GM12878 (cell line): ENCODE measurements around the gene SMAD5. TPM values are rescaled to one million over a fixed set of nuclear protein-coding genes. Genes with fewer than 3 reads are reported as not detected.

ENCODE experiments used
- ATAC-seq: fragments of 200-7000 bp; cut with Tn5 transposase; 3 replicates; pipeline ENCODE4 v1.9.1; 2020; ENCODE audit warnings: mild to moderate bottlenecking, moderate library complexity
- BruUV-seq: library from RNA; stranded (reverse); fragments of 400-500 nt; replicated peaks from 2 replicates; lab custom pipeline; 2021; lab: Mats Ljungman, UMichigan
- CTCF ChIA-PET: fragments of 300-600 bp; sonication (Branson Sonifier 250); formaldehyde crosslinking; extraction: SDS; loops from one replicate; lab custom pipeline; 2021; ENCODE audit warnings: inconsistent platforms; lab: Yijun Ruan, JAX
- POLR2A ChIA-PET: fragments of 350-600 bp; formaldehyde crosslinking; extraction: SDS; loops from one replicate; lab custom pipeline; 2021; ENCODE audit warnings: inconsistent platforms; lab: Charles Lee
- RAD21 ChIA-PET: fragments of 300-600 bp; sonication (Branson Sonifier 250); formaldehyde crosslinking; loops from one replicate; lab custom pipeline; 2023; ENCODE audit warnings: antibody characterized with exemption; ENCODE audit not compliant: unreplicated experiment; lab: Charles Lee
- SMC1A ChIA-PET: fragments of 300-600 bp; sonication (Branson Sonifier 250); formaldehyde crosslinking; loops from one replicate; lab custom pipeline; 2023; ENCODE audit not compliant: unreplicated experiment, uncharacterized antibody; lab: Charles Lee
- DNase-seq: peaks from one replicate; pipeline ENCODE4 v3.0.0-alpha.2; 2011; ENCODE audit warnings: low read depth, low spot score
- FAIRE-seq: peaks from 3 replicates; lab custom pipeline; 2011; peaks lifted over from hg19 to GRCh38; lab: Jason Lieb, UNC
- H2AFZ ChIP-seq: 2 replicates; pipeline ENCODE4 v1.6.0; 2011; ENCODE audit warnings: low read depth, low read length, control low read depth; ENCODE audit not compliant: control insufficient read depth
- H3K27ac ChIP-seq: 2 replicates; pipeline ENCODE4 v1.5.1; 2011; ENCODE audit warnings: control low read depth; ENCODE audit not compliant: control insufficient read depth, insufficient read depth
- H3K27me3 ChIP-seq, 2 experiments: replicated peaks in 1 of 2; 2 replicates each; pipeline versions ENCODE4 v1.6.0 to v1.6.1; 2011; ENCODE audit warnings: low read length in 1 of 2; ENCODE audit not compliant: control insufficient read depth in 2 of 2, insufficient read depth in 2 of 2
- H3K36me3 ChIP-seq, 2 experiments: 2 replicates each; pipeline ENCODE4 v1.5.1; 2011; ENCODE audit warnings: low read length in 1 of 2; ENCODE audit not compliant: control insufficient read depth in 2 of 2, insufficient read depth in 2 of 2
- H3K4me1 ChIP-seq: 2 replicates; pipeline ENCODE4 v1.6.1; 2011; ENCODE audit warnings: mild to moderate bottlenecking, low read length, moderate library complexity, mixed read lengths; ENCODE audit not compliant: control insufficient read depth, insufficient read depth
- H3K4me2 ChIP-seq: 2 replicates; pipeline ENCODE4 v1.6.0; 2011; ENCODE audit warnings: control low read depth; ENCODE audit not compliant: control insufficient read depth, insufficient read depth
- H3K4me3 ChIP-seq: fragments of 200-600 bp; sonication (generic); 2 replicates; pipeline ENCODE4 v1.5.1; 2016
- H3K79me2 ChIP-seq: 2 replicates; pipeline ENCODE4 v1.6.0; 2011; ENCODE audit warnings: low read length; ENCODE audit not compliant: control insufficient read depth, insufficient read depth
- H3K9ac ChIP-seq: 2 replicates; pipeline ENCODE4 v1.8.0; 2011; ENCODE audit warnings: low read length, control low read depth, mixed read lengths; ENCODE audit not compliant: control insufficient read depth, insufficient read depth
- H3K9me3 ChIP-seq: replicated peaks from 3 replicates; pipeline ENCODE4 v1.5.1; 2011; ENCODE audit warnings: mild to moderate bottlenecking, low read length; ENCODE audit not compliant: control insufficient read depth, insufficient read depth
- H4K20me1 ChIP-seq: 2 replicates; pipeline ENCODE4 v1.6.0; 2011; ENCODE audit not compliant: control insufficient read depth, insufficient read depth
- BCL3 ChIP-seq: IDR thresholded peaks from 2 replicates; pipeline ENCODE4 v1.6.1; 2011; ENCODE audit warnings: borderline replicate concordance, low read depth, mild to moderate bottlenecking, moderate library complexity, low read length; ENCODE audit not compliant: insufficient read depth, poor library complexity, severe bottlenecking
- BHLHE40 ChIP-seq, 2 experiments: fragments of 450-650 bp in 1 of 2; IDR thresholded peaks; 2 replicates each; pipeline ENCODE4 v1.6.1; 2011 to 2017; ENCODE audit warnings: low read depth in 2 of 2, borderline replicate concordance in 1 of 2, improper control_type of control experiment in 1 of 2, low read length in 1 of 2, mild to moderate bottlenecking in 1 of 2
- EGR1 ChIP-seq, 2 experiments: IDR thresholded peaks; 1 replicate in 1 of 2; 2 replicates in 1 of 2; pipeline ENCODE4 v1.6.1; 2011 to 2012; ENCODE audit warnings: low read depth in 2 of 2, low read length in 2 of 2, borderline replicate concordance in 1 of 2, mild to moderate bottlenecking in 1 of 2, moderate library complexity in 1 of 2
- HCFC1 ChIP-seq: fragments of 150-350 bp; IDR thresholded peaks from 2 replicates; pipeline ENCODE4 v1.6.1; 2014; ENCODE audit warnings: low read length
- HDGF ChIP-seq: fragments of 450-650 bp; IDR thresholded peaks from 2 replicates; pipeline ENCODE4 v1.6.1; 2016; ENCODE audit warnings: antibody characterized with exemption
- HSF1 ChIP-seq: fragments of 150-350 bp; IDR thresholded peaks from 2 replicates; pipeline ENCODE4 v1.6.1; 2014; ENCODE audit warnings: mild to moderate bottlenecking, low read depth, low read length
- MEF2B ChIP-seq: fragments of 450-650 bp; IDR thresholded peaks from 2 replicates; pipeline ENCODE4 v1.6.1; 2018; ENCODE audit warnings: mild to moderate bottlenecking, moderate library complexity; ENCODE audit not compliant: partially characterized antibody, poor library complexity, severe bottlenecking
- MYB ChIP-seq: fragments of 150-350 bp; IDR thresholded peaks from 2 replicates; pipeline ENCODE4 v1.6.1; 2014; ENCODE audit warnings: mild to moderate bottlenecking, low read depth, low read length, borderline replicate concordance
- NBN ChIP-seq: fragments of 450-650 bp; IDR thresholded peaks from 2 replicates; pipeline ENCODE4 v1.6.1; 2016
- POLR2AphosphoS2 ChIP-seq: IDR thresholded peaks from 2 replicates; pipeline ENCODE4 v1.6.1; 2011; ENCODE audit warnings: low read depth, mild to moderate bottlenecking, low read length, improper control_type of control experiment, moderate library complexity
- RFX5 ChIP-seq: IDR thresholded peaks from 2 replicates; pipeline ENCODE4 v1.6.1; 2011; ENCODE audit warnings: low read depth, low read length, improper control_type of control experiment
- SMAD1 ChIP-seq: fragments of 450-650 bp; IDR thresholded peaks from 2 replicates; pipeline ENCODE4 v1.6.1; 2018; ENCODE audit warnings: mild to moderate bottlenecking, low read depth; ENCODE audit not compliant: partially characterized antibody
- SMC3 ChIP-seq: IDR thresholded peaks from 2 replicates; pipeline ENCODE4 v1.6.1; 2011; ENCODE audit warnings: low read length, improper control_type of control experiment, borderline replicate concordance
- SPI1 ChIP-seq: IDR thresholded peaks from 2 replicates; pipeline ENCODE4 v1.6.1; 2011; ENCODE audit warnings: low read depth, mild to moderate bottlenecking, low read length, moderate library complexity, borderline replicate concordance; ENCODE audit not compliant: insufficient read depth
- SREBF1 ChIP-seq: IDR thresholded peaks from 2 replicates; pipeline ENCODE4 v1.6.1; 2012; ENCODE audit warnings: mild to moderate bottlenecking, low read length
- SRF ChIP-seq, 2 experiments: IDR thresholded peaks; 2 replicates each; pipeline ENCODE4 v1.6.1; 2011; ENCODE audit warnings: low read depth in 2 of 2, low read length in 2 of 2, mild to moderate bottlenecking in 1 of 2, moderate library complexity in 1 of 2
- TAF1 ChIP-seq: IDR thresholded peaks from 2 replicates; pipeline ENCODE4 v1.6.1; 2011; ENCODE audit warnings: mild to moderate bottlenecking, low read depth, low read length, borderline replicate concordance
- TARDBP ChIP-seq: IDR thresholded peaks from 2 replicates; pipeline ENCODE4 v1.6.1; 2016; ENCODE audit warnings: borderline replicate concordance
- TCF12 ChIP-seq: IDR thresholded peaks from 2 replicates; pipeline ENCODE4 v1.6.1; 2011; ENCODE audit warnings: low read depth, mild to moderate bottlenecking, low read length
- TCF7 ChIP-seq: IDR thresholded peaks from 2 replicates; pipeline ENCODE4 v1.6.1; 2014; ENCODE audit warnings: antibody characterized with exemption, borderline replicate concordance
- YY1 ChIP-seq: IDR thresholded peaks from 2 replicates; pipeline ENCODE4 v1.6.1; 2011; ENCODE audit warnings: low read depth, mild to moderate bottlenecking, low read length
- ZNF622 ChIP-seq: fragments of 450-650 bp; IDR thresholded peaks from 2 replicates; pipeline ENCODE4 v1.6.1; 2017; ENCODE audit warnings: mild to moderate bottlenecking, inconsistent platforms
- WGBS: methylation state at CpG from one replicate; pipeline ENCODE4 v1.1.6; 2016; ENCODE audit warnings: low lambda C conversion rate; ENCODE audit not compliant: insufficient replicate concordance, insufficient coverage; ENCODE audit errors: missing lambda C conversion rate; 5-methylcytosine and 5-hydroxymethylcytosine counted together
- in situ Hi-C: fragments of 300-500 bp; cut with MboI; formaldehyde crosslinking; loops from 9 replicates; pipeline ENCODE4 v1.14.3; 2018; ENCODE audit warnings: mixed read lengths
- intact Hi-C: fragments of 100-400 bp; cut with micrococcal nuclease; formaldehyde crosslinking; loops from one replicate; pipeline ENCODE4 v1.14.2; 2022; ENCODE audit not compliant: unreplicated experiment
- polyA plus RNA-seq, 11 experiments: library from polyadenylated mRNA; depleted of rRNA in 4 of 11; unstranded in 6 of 11; stranded (reverse) in 5 of 11; fragments of >200 nt; fragmentation: Nextera tagmentation in 4 of 11; fragmentation: Illumina TruSeq in 1 of 11; extraction: Ambion mirVana in 4 of 11; extraction: Trizol in 1 of 11; gene quantifications; 1 replicate in 1 of 11; 2 replicates in 10 of 11; pipeline versions ENCODE4 v1.2.1 to v1.2.3, GENCODE V29; 2011 to 2016; ENCODE audit warnings: inconsistent platforms in 2 of 11, missing spikeins in 2 of 11, low read depth in 1 of 11
- total RNA-seq, 4 experiments: library from RNA; depleted of rRNA in 3 of 4; stranded (reverse); fragments of >200 nt in 3 of 4; fragmentation: Illumina TruSeq in 1 of 4; extraction: Trizol in 1 of 4; gene quantifications; 2 replicates each; pipeline versions ENCODE4 v1.2.1 to v1.2.3, GENCODE V29; 2013 to 2021

The SMAD5 gene
- total and polyA plus RNA-seq, 10 of the 15 experiments (the other 5 are each of a cell fraction or from before 2014, with no cell fraction given): 3.6 to 40.6 (median 11.7) TPM

GRCh38 chr5:136212252-136212721 lies 79.6 kb downstream of the SMAD5 start:
- Histone ChIP-seq H3K9ac (no peak overlapping the region), H3K36me3 (no peaks in the 10 kb centered on the region), H3K4me2 (no peak overlapping the region), H3K4me1 (no peaks in the 10 kb centered on the region), H3K9me3 (no peaks in the 10 kb centered on the region), H2AFZ (no peak overlapping the region), H3K27me3 (peaks cover 0 to 3% of the 10 kb centered on the region in 2 experiments; a peak in 2 of 4 replicates), H3K4me3 (no peak overlapping the region), H3K79me2 (no peaks in the 10 kb centered on the region), H3K27ac (no peak overlapping the region), H4K20me1 (no peaks in the 10 kb centered on the region; the same call in 1 of the 2 replicates)
- RAD21 ChIA-PET: interaction anchor here (0.7 to 2.6 kb wide), 5 partner anchors 143 to 275 kb away, joined by 3 to 6 read pairs (median 4); no protein-coding TSS in a partner anchor
- intact Hi-C loops: loop anchor here (1.0 to 5.0 kb wide), 4 partner anchors 130 to 325 kb away; no protein-coding TSS in a partner anchor
- no TSS peak for BruUV-seq
- no peak for FAIRE-seq
- POLR2A ChIA-PET: no interaction called here
- DNase-seq: no peak
- CTCF ChIA-PET: interaction anchor here (0.7 to 3.7 kb wide), 28 partner anchors 11 to 339 kb away, joined by 3 to 19 read pairs (median 4); no protein-coding TSS in a partner anchor
- 30% methylated on average over 10 of the region's 10 CpGs for WGBS
- in situ Hi-C loops: loop anchor here (5.0 kb wide), 2 partner anchors 270 to 325 kb away; no protein-coding TSS in a partner anchor
- peak; percentile 85 for ATAC-seq
- SMC1A ChIA-PET: interaction anchor here (0.6 to 3.7 kb wide), 13 partner anchors 10 to 326 kb away, joined by 3 to 16 read pairs (median 4); no protein-coding TSS in a partner anchor
- TF ChIP-seq SMC3 (peak; percentile 87), MEF2B (no peak), HCFC1 (no peak), TCF12 (0 out of 2 replicates have a peak, but pooled peaks have one; percentile 8), EGR1 (IDR thresholded peaks at IDR 0.05; ENCODE audit: borderline replicate concordance in 1 of 2, low read depth in 2 of 2, low read length in 2 of 2) (0 out of 3 replicates have a peak, but pooled peaks of 1 of the 2 experiments have one; percentile 17), SMAD1 (no peak), SRF (IDR thresholded peaks at IDR 0.05; ENCODE audit: low read depth in 2 of 2, low read length in 2 of 2) (no peak), HSF1 (peak; percentile 96), SPI1 (no peak), BHLHE40 (IDR thresholded peaks at IDR 0.05; ENCODE audit: borderline replicate concordance in 1 of 2, low read depth in 2 of 2, low read length in 1 of 2) (no peak), TARDBP (no peak), YY1 (0 out of 2 replicates have a peak, but pooled peaks have one; percentile 36), ZNF622 (no peak), MYB (no peak), HDGF (no peak), SREBF1 (no peak), POLR2AphosphoS2 (no peak), BCL3 (no peak), TAF1 (no peak), NBN (no peak), RFX5 (no peak), TCF7 (no peak)
